IPS-18a (cell line): ENCODE data around the gene SPATA13.

ENCODE experiments used
- H3K27ac ChIP-seq: one replicate; pipeline ENCODE4 v1.5.1; 2013; ENCODE audit warnings: low read length
- H3K27me3 ChIP-seq: one replicate; pipeline ENCODE4 v1.6.1; 2013; ENCODE audit warnings: mild to moderate bottlenecking, low read length; ENCODE audit not compliant: control insufficient read depth, insufficient read depth
- H3K36me3 ChIP-seq: one replicate; pipeline ENCODE4 v1.6.1; 2013; ENCODE audit warnings: low read depth, low read length; ENCODE audit not compliant: control insufficient read depth
- H3K4me1 ChIP-seq: one replicate; pipeline ENCODE4 v1.6.1; 2013; ENCODE audit warnings: low read depth, low read length; ENCODE audit not compliant: control insufficient read depth
- H3K4me3 ChIP-seq: one replicate; pipeline ENCODE4 v1.5.1; 2013; ENCODE audit warnings: low read length
- H3K9ac ChIP-seq: one replicate; pipeline ENCODE4 v1.6.1; 2013; ENCODE audit warnings: mild to moderate bottlenecking, low read length, moderate library complexity
- H3K9me3 ChIP-seq: one replicate; pipeline ENCODE4 v1.6.1; 2013; ENCODE audit warnings: low read depth, low read length; ENCODE audit not compliant: control insufficient read depth

The SPATA13 gene

GRCh38 chr13:24231377-24231776, 70.9 kb downstream of the SPATA13 start:
- peaks cover 10% of the 10 kb centered on the region for H3K4me1 ChIP-seq
- H3K27ac ChIP-seq: no peak overlapping the region
- no peaks in the 10 kb centered on the region for H3K9me3 ChIP-seq
- no peaks in the 10 kb centered on the region for H3K36me3 ChIP-seq
- H3K27me3 ChIP-seq: no peaks in the 10 kb centered on the region
- no peak overlapping the region for H3K4me3 ChIP-seq
- H3K9ac ChIP-seq: no peak overlapping the region

GRCh38 chr13:24232037-24232436, 71.5 kb downstream of the SPATA13 start:
- H3K36me3 ChIP-seq: no peaks in the 10 kb centered on the region
- H3K4me3 ChIP-seq: no peak overlapping the region
- no peaks in the 10 kb centered on the region for H3K27me3 ChIP-seq
- no peaks in the 10 kb centered on the region for H3K9me3 ChIP-seq
- H3K27ac ChIP-seq: no peak overlapping the region
- peaks cover 6% of the 10 kb centered on the region for H3K4me1 ChIP-seq
- no peak overlapping the region for H3K9ac ChIP-seq

GRCh38 chr13:24232474-24232873, 72.0 kb downstream of the SPATA13 start:
- H3K9me3 ChIP-seq: no peaks in the 10 kb centered on the region

GRCh38 chr13:24233351-24233901, 72.9 kb downstream of the SPATA13 start:
- Histone ChIP-seq H3K4me3 (no peak overlapping the region), H3K27ac (no peak overlapping the region), H3K9ac (no peak overlapping the region), H3K36me3 (no peaks in the 10 kb centered on the region), H3K9me3 (no peaks in the 10 kb centered on the region), H3K4me1 (peaks cover 4% of the 10 kb centered on the region), H3K27me3 (no peaks in the 10 kb centered on the region)

More at GRCh38 chr13:24232474-24232873, 72.0 kb downstream of the SPATA13 start:
- no peaks in the 10 kb centered on the region for H3K36me3 ChIP-seq
- no peaks in the 10 kb centered on the region for H3K27me3 ChIP-seq
- H3K27ac ChIP-seq: no peak overlapping the region
- H3K9ac ChIP-seq: no peak overlapping the region
- H3K4me3 ChIP-seq: no peak overlapping the region
- H3K4me1 ChIP-seq: peaks cover 4% of the 10 kb centered on the region

- Histone ChIP-seq H3K4me3 (no peak overlapping the region), H3K36me3 (no peaks in the 10 kb centered on the region), H3K27me3 (no peaks in the 10 kb centered on the region), H3K9me3 (no peaks in the 10 kb centered on the region), H3K27ac (no peak overlapping the region), H3K4me1 (peaks cover 4% of the 10 kb centered on the region), H3K9ac (no peak overlapping the region)
Measured at GRCh38 chr13:24234200-24234915, 73.8 kb downstream of the SPATA13 start.

- Histone ChIP-seq H3K9ac (no peak overlapping the region), H3K4me1 (peaks cover 4% of the 10 kb centered on the region), H3K27me3 (no peaks in the 10 kb centered on the region), H3K4me3 (no peak overlapping the region), H3K27ac (no peak overlapping the region), H3K36me3 (no peaks in the 10 kb centered on the region), H3K9me3 (no peaks in the 10 kb centered on the region)
Measured at GRCh38 chr13:24237356-24237755, 76.8 kb downstream of the SPATA13 start.

GRCh38 chr13:24241336-24241735, 80.8 kb downstream of the SPATA13 start:
- Histone ChIP-seq H3K36me3 (no peaks in the 10 kb centered on the region), H3K9ac (no peak overlapping the region), H3K4me3 (no peak overlapping the region), H3K9me3 (no peaks in the 10 kb centered on the region), H3K27me3 (no peaks in the 10 kb centered on the region), H3K4me1 (peaks cover 3% of the 10 kb centered on the region), H3K27ac (no peak overlapping the region)

- no peak overlapping the region for H3K27ac ChIP-seq
- H3K4me3 ChIP-seq: no peak overlapping the region
- no peaks in the 10 kb centered on the region for H3K27me3 ChIP-seq
- H3K36me3 ChIP-seq: no peaks in the 10 kb centered on the region
- peaks cover 3% of the 10 kb centered on the region for H3K4me1 ChIP-seq
- no peaks in the 10 kb centered on the region for H3K9me3 ChIP-seq
- H3K9ac ChIP-seq: no peak overlapping the region
Measured at GRCh38 chr13:24242100-24242499, 81.6 kb downstream of the SPATA13 start.

- Histone ChIP-seq H3K4me3 (no peak overlapping the region), H3K36me3 (no peaks in the 10 kb centered on the region), H3K4me1 (peaks cover 3% of the 10 kb centered on the region), H3K27ac (no peak overlapping the region), H3K9me3 (no peaks in the 10 kb centered on the region), H3K9ac (no peak overlapping the region), H3K27me3 (no peaks in the 10 kb centered on the region)
Measured at GRCh38 chr13:24243302-24243701, 82.8 kb downstream of the SPATA13 start.

- H3K9me3 ChIP-seq: no peaks in the 10 kb centered on the region
Measured at GRCh38 chr13:24244802-24245201, 84.3 kb downstream of the SPATA13 start.

GRCh38 chr13:24247016-24247415, 86.5 kb downstream of the SPATA13 start:
- H3K4me1 ChIP-seq: peaks cover 5% of the 10 kb centered on the region
- no peaks in the 10 kb centered on the region for H3K27me3 ChIP-seq
- no peaks in the 10 kb centered on the region for H3K9me3 ChIP-seq
- no peak overlapping the region for H3K4me3 ChIP-seq
- no peak overlapping the region for H3K27ac ChIP-seq
- no peak overlapping the region for H3K9ac ChIP-seq
- H3K36me3 ChIP-seq: peaks cover 3% of the 10 kb centered on the region

More at GRCh38 chr13:24244802-24245201, 84.3 kb downstream of the SPATA13 start:
- no peaks in the 10 kb centered on the region for H3K27me3 ChIP-seq
- peaks cover 5% of the 10 kb centered on the region for H3K4me1 ChIP-seq
- no peak overlapping the region for H3K4me3 ChIP-seq
- no peaks in the 10 kb centered on the region for H3K36me3 ChIP-seq
- H3K9ac ChIP-seq: no peak overlapping the region
- no peak overlapping the region for H3K27ac ChIP-seq

GRCh38 chr13:24249624-24250023, 89.1 kb downstream of the SPATA13 start:
- H3K27me3 ChIP-seq: no peaks in the 10 kb centered on the region

More at GRCh38 chr13:24249624-24250023, 89.1 kb downstream of the SPATA13 start:
- peaks cover 3% of the 10 kb centered on the region for H3K36me3 ChIP-seq
- H3K27ac ChIP-seq: no peak overlapping the region
- no peaks in the 10 kb centered on the region for H3K9me3 ChIP-seq
- peaks cover 2% of the 10 kb centered on the region for H3K4me1 ChIP-seq
- no peak overlapping the region for H3K4me3 ChIP-seq
- no peak overlapping the region for H3K9ac ChIP-seq
